NCI-H82 (cell line): ENCODE results near the gene SPDEF.

Experiments
- DNase-seq: peaks from one replicate; lab custom pipeline; 2025; lab: John Stamatoyannopoulos, UW

SPDEF gene

GRCh38 chr6:34527751-34528670, 28.1 kb downstream of the SPDEF start:
- DNase-seq: no peak

GRCh38 chr6:34526992-34527728, 29.0 kb downstream of the SPDEF start:
- peak; percentile 97 for DNase-seq

DNA sequence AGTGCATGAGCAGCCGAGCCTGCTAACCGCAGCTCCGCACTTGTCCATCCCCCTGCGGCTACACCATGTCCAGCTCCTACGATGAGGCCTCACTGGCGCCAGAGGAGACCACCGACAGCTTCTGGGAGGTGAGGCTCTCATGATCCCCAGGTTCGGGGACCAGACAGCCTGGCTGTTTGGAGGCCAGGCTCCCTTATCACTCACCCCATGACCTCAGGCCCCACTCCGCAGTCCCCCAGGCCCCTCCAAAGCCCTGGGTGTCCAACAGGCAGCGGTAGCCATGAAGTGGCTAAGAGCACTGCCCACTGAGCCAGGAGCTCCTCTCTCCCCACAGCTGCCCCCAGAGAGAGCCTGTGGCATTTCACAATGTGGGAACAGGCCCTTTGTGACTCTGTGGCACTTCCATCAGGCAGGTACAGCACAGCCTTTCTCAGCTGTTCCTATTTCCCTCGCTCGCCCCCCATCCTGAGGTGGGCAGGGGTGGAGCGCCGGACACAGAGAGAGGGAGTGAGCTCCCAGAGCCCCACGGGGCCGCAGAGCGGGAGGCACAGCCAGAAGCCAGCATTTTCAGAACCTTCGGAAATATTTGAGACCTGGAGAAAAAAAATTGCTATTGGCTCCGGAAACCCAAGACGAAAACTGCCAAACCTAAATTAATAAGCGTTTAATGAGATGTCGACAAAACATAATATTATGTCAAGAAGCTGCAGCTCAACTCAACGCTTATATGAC, 29.7 kb downstream of the SPDEF start:
- DNase-seq: no peak

DNA sequence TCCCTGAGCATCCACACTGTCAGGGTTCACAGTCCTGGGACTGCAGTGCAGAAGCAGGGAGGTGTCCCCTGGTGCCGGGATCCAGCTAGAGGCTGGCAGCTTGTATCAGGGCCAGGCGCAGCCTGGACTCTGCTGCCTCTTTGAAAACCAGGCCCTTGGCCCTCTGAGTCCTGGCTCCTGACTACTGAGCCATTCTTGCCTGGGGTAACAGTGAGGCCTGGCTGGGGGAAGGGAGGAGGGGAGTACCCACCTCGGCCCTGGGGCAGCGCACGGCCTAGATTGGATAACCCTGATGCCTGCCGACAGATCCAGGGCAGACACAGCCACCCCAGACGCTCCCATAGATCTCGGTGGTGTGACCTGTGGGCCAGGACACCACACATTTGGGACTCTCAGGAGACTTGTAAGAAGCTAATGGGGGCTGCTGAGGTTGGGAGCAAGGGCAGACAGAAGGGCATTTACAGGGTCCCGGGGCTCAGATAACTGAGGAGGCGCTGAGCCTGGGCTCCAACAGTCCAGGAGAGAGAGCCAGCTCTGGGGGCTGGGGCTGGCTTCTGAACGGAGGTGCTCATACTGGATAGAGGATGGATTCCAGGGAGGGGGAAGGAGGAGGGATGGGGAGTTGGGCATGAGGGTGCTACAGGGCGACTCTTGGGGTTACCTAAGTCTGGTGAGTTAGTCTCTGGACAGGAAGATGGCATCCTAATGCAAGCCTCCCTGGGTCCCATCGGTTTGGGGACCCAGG, 30.5 kb downstream of the SPDEF start:
- DNase-seq: no peak

- no peak for DNase-seq
Observed at GRCh38 chr6:34524971-34525370, 31.2 kb downstream of the SPDEF start.

- DNase-seq: no peak
Observed at GRCh38 chr6:34524499-34524898, 31.6 kb downstream of the SPDEF start.

DNA sequence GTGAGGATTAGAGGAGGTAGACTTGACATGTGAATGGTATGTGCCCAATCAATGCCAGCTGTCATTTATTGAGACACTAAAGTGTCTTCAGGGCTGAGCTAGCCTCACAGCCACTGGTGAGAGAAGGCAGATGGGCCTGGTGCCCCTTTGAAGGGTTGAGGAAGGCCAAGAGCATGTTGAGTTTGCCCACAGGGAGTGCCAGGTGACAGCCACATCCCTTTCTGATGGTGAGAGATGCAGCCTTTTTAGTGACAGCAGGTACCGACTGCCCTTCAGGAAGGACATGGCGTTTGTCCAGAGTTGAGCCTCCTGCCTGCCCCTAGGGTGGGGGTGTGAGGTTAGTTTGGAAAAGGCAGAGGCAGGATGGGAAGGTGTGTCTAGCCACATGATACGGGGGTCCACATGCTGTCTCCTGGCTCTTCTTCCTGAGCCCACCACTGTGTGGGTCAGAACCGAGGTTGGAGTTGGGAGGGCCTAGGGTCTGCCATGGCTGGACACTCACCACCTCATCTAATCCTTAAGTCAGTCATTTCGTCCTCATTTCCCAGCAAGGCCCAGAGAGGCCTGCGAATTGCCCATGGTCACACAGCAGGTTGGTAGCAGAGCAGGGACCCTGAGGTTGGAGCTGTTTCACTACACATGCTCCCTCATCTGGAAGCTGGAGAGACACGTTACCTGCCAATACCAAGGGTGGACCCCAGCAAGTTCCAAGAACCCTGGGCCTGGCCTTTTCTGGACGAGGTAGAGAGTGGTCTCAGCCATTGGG, 32.5 kb downstream of the SPDEF start:
- DNase-seq: no peak

DNA sequence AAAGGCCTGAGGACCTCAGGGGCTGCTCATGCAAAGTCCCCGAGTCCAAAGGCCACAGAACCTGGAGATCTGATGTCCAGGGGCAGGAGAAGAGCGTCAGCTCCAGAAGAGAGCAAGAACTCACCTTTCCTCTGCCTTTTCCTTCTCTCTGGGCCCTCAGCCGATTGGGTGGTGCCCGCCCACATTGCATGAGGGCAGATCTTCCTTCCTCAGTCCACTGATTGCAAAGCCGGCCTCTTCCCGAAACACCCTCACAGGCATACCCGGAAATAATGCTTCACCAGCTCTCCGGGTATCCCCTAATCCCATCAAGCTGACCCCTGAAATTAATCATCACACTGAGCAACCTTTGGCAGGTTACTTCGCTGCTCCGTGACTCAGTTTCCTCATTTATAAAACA, 33.4 kb downstream of the SPDEF start:
- DNase-seq: no peak

DNA sequence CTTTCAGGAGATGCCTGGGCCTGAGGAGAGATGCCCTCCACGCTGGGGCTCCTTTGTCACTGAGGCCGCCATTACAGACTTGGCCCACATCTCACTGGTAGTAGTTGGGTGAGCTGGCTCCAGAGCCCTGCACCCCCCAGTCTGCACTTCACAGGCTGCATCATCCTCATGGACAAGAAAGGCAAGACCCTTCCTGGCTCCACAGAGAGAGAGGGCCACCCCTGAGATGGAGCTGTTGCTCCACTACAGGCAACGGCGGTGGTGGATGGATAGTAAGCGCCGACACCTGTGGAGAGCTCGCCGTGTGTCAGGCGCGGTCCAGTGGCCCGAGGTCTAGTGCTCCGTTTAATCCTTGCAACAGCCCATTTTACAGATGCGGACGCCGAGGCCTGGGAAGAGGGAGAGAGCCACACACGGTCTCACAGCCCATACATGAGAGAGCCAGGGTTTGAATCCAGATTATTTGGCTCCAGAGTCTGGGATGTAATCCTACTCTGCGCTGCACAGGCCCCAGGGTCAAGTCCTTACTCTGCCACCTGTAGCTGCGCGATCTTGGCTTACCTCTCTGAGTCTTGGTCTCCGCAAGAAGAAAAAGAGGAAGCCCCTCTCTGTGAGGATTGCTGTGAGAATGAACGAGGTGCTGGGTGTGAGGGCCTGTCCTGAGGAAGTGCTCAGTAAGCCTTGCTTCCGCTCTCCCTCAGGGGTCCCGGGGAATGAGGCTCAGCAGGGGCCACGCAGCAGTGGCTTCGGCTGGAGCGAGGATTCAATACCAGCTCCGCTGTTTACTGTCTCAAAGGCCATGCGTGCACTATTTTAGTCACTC, 34.5 kb downstream of the SPDEF start:
- DNase-seq: no peak

DNA sequence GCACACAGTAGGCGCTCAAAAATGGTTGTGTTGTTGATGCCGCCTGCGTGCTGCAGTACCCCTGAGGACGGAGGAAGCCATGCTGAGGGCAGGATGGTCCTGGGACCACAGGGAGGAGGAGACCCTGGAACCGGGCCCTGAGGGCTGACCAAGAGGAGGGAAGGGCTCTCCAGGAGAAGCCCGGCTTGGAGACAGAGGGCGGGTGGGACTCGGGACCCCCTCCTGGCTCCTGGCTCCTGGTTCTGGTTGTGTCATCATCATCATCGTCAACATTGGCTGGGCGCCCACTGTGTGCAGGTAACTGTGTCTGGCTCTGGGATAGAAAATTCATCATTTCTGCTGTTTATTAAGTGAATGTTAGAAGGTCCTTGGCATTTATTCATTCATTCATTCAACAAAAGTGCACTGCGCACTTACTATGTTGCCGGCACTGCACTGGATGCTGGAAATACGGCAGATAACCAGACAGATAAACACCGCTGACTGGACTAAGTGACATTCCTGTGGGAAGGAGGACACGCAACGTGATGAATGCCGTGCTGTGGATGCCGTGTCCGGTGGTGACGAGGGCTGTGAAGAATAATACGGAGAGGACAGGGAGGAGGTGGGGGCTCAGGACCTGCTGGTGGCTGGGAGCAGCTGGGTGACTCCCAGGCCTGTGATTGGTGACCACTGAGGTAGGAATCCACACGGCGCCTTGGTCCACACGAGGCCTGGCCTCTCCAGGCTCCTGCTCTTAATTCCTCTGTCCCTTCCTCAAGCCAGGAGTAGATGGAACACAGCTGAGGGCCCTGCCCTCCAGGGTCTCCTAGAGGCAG, 35.3 kb downstream of the SPDEF start:
- no peak for DNase-seq

GRCh38 chr6:34519971-34520644, 36.0 kb downstream of the SPDEF start:
- DNase-seq: no peak

DNA sequence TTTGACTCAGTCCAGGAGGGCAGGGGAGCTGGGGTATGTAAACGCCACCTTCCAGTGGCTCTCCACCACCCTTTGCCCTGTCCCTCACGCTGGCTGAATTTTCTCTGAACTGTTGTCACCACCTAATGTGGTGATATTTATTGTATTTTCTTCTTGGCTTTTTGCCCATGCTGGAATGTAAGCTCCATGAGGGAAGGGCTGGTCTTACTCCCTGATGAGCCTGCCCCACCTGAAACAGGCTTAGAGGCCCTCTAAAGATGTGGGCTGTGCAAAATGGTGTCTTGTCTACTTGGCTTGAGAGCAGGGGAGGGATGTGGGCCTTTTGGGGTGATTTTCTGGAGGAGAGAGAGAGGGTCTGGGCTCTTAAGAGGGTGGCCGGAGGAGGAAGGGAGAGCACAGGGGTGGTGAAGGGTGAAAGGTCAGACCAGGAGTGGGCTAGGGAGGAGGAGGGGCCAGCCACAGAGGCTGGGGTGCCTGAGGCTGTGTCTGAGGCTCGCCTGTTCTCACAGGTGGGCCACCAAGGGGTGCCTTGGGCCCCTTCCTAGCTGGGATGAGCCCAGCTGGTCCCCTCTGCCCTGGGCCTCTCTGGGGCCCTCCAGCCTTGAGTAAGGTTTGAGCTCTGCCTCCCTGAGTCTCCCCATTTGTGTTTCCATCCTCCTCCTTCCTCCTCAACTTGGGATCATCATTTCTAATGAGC, 37.3 kb downstream of the SPDEF start:
- DNase-seq: no peak

DNA sequence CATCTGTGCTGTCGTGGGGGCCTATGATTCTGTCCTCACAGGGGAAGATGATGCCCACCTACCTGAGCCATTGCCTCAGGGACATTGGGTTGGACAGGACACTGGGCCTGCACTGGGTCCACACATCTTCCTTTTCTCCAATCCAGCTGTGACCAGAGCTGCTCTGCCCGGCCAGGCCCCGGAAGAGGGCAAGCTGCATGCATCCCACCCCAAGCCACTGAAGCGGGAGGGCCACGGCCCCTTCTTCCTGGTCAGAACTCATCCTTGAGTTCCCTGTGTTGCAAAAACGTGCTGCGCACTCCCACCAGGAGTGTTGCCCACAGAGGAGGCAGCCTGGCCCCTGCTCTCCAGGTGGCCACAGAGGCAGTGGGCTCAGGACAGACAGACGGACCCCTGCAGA, 38.2 kb downstream of the SPDEF start:
- DNase-seq: no peak

DNA sequence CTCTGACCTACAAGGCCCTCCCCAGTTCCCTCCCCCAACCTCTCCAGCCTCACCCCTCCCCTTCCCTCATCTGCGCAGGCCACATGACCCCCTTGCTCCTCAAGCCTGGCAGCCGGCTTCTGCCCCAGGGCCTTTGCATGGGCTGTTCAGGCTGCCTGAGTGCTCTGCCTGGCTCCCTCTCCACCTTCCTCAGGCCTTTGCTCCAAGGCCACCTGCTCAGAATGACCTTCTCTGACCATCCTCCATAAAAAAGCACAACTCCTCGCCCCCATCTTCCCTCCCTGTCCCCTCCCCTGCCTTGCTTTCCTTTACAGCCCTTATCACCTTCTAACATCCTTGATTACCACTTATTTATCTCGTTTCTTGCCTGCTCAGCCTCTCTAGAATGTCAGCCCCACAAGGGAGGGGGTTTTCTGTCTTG, 38.7 kb downstream of the SPDEF start:
- peak; percentile 30 for DNase-seq

DNA sequence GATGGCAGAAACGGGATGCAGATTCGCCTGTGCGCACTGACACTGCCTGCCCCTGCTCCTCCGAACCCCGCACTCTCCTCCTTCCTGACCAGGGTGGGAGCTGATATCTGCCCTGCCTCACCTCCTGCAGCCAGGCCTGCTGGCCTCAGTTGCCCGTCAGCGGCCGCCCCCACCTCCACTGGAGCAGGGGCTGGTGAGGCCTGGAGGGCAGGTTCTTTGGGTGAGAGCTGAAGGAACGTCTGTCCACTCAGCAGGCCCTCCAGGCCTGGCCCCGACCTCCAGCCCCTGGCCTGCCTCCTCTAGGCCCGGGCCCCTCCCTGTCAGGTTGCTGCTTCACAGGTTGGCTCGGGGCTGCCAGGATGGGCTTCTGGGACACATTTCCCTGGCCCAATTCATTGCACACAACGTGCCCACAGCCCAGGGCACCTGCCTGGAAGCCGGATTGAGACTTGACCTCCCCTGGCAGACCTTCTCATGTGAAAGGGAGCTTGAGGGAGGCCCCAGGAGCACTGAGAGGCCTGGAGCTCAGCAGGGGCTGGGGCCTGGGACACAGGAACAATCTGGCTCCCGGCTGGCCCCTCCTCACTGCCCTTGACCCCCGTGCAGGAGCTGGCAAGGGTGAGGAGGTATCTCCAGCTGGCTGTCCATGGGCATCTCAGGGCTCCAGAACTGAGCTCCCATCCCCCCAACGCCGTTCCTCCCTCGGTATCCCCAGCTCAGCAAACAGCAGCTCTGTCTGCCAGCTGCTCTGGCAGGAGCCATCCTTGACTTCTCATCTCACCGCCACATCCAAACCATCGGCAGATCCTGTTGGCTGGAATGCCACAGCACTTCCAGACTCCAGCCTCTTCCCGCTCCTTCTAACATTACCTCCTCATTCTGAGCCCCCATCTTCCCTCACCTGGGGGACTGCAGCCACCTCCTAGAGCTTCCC, 39.5 kb downstream of the SPDEF start:
- DNase-seq: no peak

GRCh38 chr6:34515473-34516387, 40.4 kb downstream of the SPDEF start:
- no peak for DNase-seq
